Amniotic stem cell (primary cell): ENCODE measurements around the gene STXBP6.
"Not testable (repeated sequence)": the region's sequence is repeated elsewhere in the genome, so short reads cannot be mapped to it uniquely, and the experiment has no call there.

Experiments used
- DNase-seq: peaks from one replicate; lab custom pipeline; 2025; lab: John Stamatoyannopoulos, UW

STXBP6 gene

GRCh38 chr14:24954700-24955037, 95.3 kb downstream of the STXBP6 start:
- DNase-seq, result no peak

- no peak for DNase-seq
Measured at GRCh38 chr14:24954037-24954699, 95.8 kb downstream of the STXBP6 start.

GRCh38 chr14:24952851-24953666, 96.9 kb downstream of the STXBP6 start:
- no peak for DNase-seq

GRCh38 chr14:24948261-24948847, 101.6 kb downstream of the STXBP6 start:
- no peak for DNase-seq

GRCh38 chr14:24947131-24947530, 102.8 kb downstream of the STXBP6 start:
- no peak for DNase-seq

- no peak for DNase-seq
Measured at GRCh38 chr14:24944800-24945199, 105.1 kb downstream of the STXBP6 start.

- DNase-seq, result no peak
Measured at GRCh38 chr14:24943024-24943423, 106.9 kb downstream of the STXBP6 start.

- no peak for DNase-seq
Measured at GRCh38 chr14:24941719-24942118, 108.2 kb downstream of the STXBP6 start.

- DNase-seq, result no peak
Measured at GRCh38 chr14:24940213-24940783, 109.6 kb downstream of the STXBP6 start.

- no peak for DNase-seq
Measured at GRCh38 chr14:24938593-24938992, 111.4 kb downstream of the STXBP6 start.

- no peak for DNase-seq
Measured at GRCh38 chr14:24937300-24937699, 112.6 kb downstream of the STXBP6 start.

- DNase-seq, result not testable (repeated sequence)
Measured at GRCh38 chr14:24936773-24937172, 113.2 kb downstream of the STXBP6 start.

GRCh38 chr14:24935796-24936195, 114.2 kb downstream of the STXBP6 start:
- DNase-seq, result no peak

- no peak for DNase-seq
Measured at GRCh38 chr14:24928386-24928900, 121.5 kb downstream of the STXBP6 start.

GRCh38 chr14:24927809-24928208, 122.1 kb downstream of the STXBP6 start:
- no peak for DNase-seq

- DNase-seq, result no peak
Measured at GRCh38 chr14:24925771-24926374, 124.1 kb downstream of the STXBP6 start.

GRCh38 chr14:24924544-24924943, 125.4 kb downstream of the STXBP6 start:
- DNase-seq, result no peak

- no peak for DNase-seq
Measured at GRCh38 chr14:24921903-24922302, 128.0 kb downstream of the STXBP6 start.

GRCh38 chr14:24920265-24921075, 129.5 kb downstream of the STXBP6 start:
- no peak for DNase-seq

- no peak for DNase-seq
Measured at GRCh38 chr14:24918822-24919221, 131.1 kb downstream of the STXBP6 start.

GRCh38 chr14:24915958-24916595, 133.9 kb downstream of the STXBP6 start:
- no peak for DNase-seq
